SU-DHL-6 (cell line): ENCODE results near the gene C17orf114.

Experiments used
- CTCF ChIP-seq: fragments of 200-600 bp; sonication (generic); IDR thresholded peaks from one replicate; pipeline ENCODE4 v1.5.1; 2017; ENCODE audit warnings: antibody characterized with exemption, mild to moderate bottlenecking, low read length, moderate library complexity; ENCODE audit not compliant: insufficient read depth, poor library complexity, severe bottlenecking
- EZH2phosphoT487 ChIP-seq: fragments of 200-600 bp; sonication (generic), shearing (Covaris generic); conservative IDR thresholded peaks from 2 replicates; pipeline ENCODE4 v1.6.1; 2018; ENCODE audit warnings: mild to moderate bottlenecking, antibody characterized with exemption, low read length, moderate library complexity, mixed read lengths

GRCh38 chr17:4836221-4836620 lies 34.1 kb upstream of the C17orf114 start:
- TF ChIP-seq EZH2phosphoT487, result no peak
- TF ChIP-seq CTCF, result no peak
